H1 (cell line): ENCODE data around the gene CELF2. TPM values are rescaled to one million over a fixed set of nuclear protein-coding genes. Genes with fewer than 3 reads are reported as not detected.

Experiments
- CTCF ChIA-PET: fragments of 300-600 bp; sonication (Branson Sonifier 250); formaldehyde crosslinking; loops from one replicate; lab custom pipeline; 2021; ENCODE audit not compliant: partially characterized antibody; lab: Charles Lee
- POLR2A ChIA-PET: fragments of 300-600 bp; sonication (Branson Sonifier 250); formaldehyde crosslinking; loops from one replicate; lab custom pipeline; 2021; ENCODE audit warnings: inconsistent platforms; ENCODE audit not compliant: partially characterized antibody; lab: Charles Lee
- DNase-seq, 2 experiments: peaks; one replicate each; pipeline versions ENCODE4 v3.0.0 to v3.0.0-alpha.2; 2010 to 2022; ENCODE audit warnings: low spot score in 2 of 2, low read depth in 1 of 2, mixed read lengths in 1 of 2
- FAIRE-seq: peaks from 2 replicates; lab custom pipeline; 2011; peaks lifted over from hg19 to GRCh38; lab: Jason Lieb, UNC
- H2AFZ ChIP-seq: 2 replicates; pipeline ENCODE4 v1.8.1; 2012; ENCODE audit warnings: low read length, inconsistent platforms
- H2AK5ac ChIP-seq: 2 replicates; pipeline ENCODE4 v1.6.1; 2013; ENCODE audit warnings: low read depth, low read length
- H2BK120ac ChIP-seq: replicated peaks from 2 replicates; pipeline ENCODE3; 2013; ENCODE audit warnings: low read depth, low read length, inconsistent platforms
- H2BK12ac ChIP-seq: 2 replicates; pipeline ENCODE4 v1.6.1; 2013; ENCODE audit warnings: low read depth, low read length
- H2BK15ac ChIP-seq: 2 replicates; pipeline ENCODE4 v1.6.1; 2013; ENCODE audit warnings: low read length
- H2BK20ac ChIP-seq: 2 replicates; pipeline ENCODE4 v1.6.1; 2013; ENCODE audit warnings: low read length
- H2BK5ac ChIP-seq: 2 replicates; pipeline ENCODE4 v1.6.1; 2013; ENCODE audit warnings: low read depth, low read length
- H3K14ac ChIP-seq: 2 replicates; pipeline ENCODE4 v1.6.1; 2013; ENCODE audit warnings: inconsistent platforms; ENCODE audit not compliant: insufficient read length
- H3K18ac ChIP-seq: 2 replicates; pipeline ENCODE4 v1.6.1; 2013; ENCODE audit warnings: low read length; ENCODE audit errors: extremely low read depth
- H3K23ac ChIP-seq: 2 replicates; pipeline ENCODE4 v1.6.1; 2013; ENCODE audit warnings: inconsistent platforms; ENCODE audit not compliant: insufficient read length
- H3K23me2 ChIP-seq: 2 replicates; pipeline ENCODE4 v1.6.1; 2013; ENCODE audit warnings: low read depth, low read length
- H3K27ac ChIP-seq: 2 replicates; pipeline ENCODE4 v1.6.1; 2011; ENCODE audit warnings: low read depth, low read length, inconsistent platforms
- H3K27me3 ChIP-seq, 4 experiments: replicated peaks in 1 of 4; 1 replicate in 1 of 4; 2 replicates in 3 of 4; pipeline versions ENCODE4 v1.6.1 to v1.8.1; 2011 to 2013; ENCODE audit warnings: low read length in 3 of 4, mild to moderate bottlenecking in 3 of 4, inconsistent platforms in 2 of 4, mixed read lengths in 2 of 4, moderate library complexity in 1 of 4; ENCODE audit not compliant: control insufficient read depth in 3 of 4, insufficient read depth in 3 of 4; ENCODE audit errors: extremely low read depth in 1 of 4
- H3K36me3 ChIP-seq, 4 experiments: 2 replicates each; pipeline versions ENCODE4 v1.6.1 to v1.8.1; 2011 to 2013; ENCODE audit warnings: mild to moderate bottlenecking in 4 of 4, low read length in 3 of 4, moderate library complexity in 2 of 4, control low read depth in 1 of 4, inconsistent platforms in 1 of 4; ENCODE audit not compliant: insufficient read depth in 4 of 4, control insufficient read depth in 2 of 4
- H3K4ac ChIP-seq: replicated peaks from 2 replicates; pipeline ENCODE3; 2013; ENCODE audit warnings: low read length, low read depth, mixed read lengths, inconsistent platforms; ENCODE audit not compliant: insufficient read length
- H3K4me1 ChIP-seq, 4 experiments: replicated peaks in 1 of 4; 1 replicate in 1 of 4; 2 replicates in 3 of 4; pipeline versions ENCODE4 v1.6.1 to v1.8.1; 2011 to 2013; ENCODE audit warnings: low read length in 3 of 4, inconsistent platforms in 2 of 4, mixed read lengths in 1 of 4; ENCODE audit not compliant: insufficient read depth in 4 of 4, control insufficient read depth in 3 of 4
- H3K4me2 ChIP-seq, 2 experiments: 2 replicates each; pipeline versions ENCODE4 v1.6.1 to v1.8.1; 2011 to 2013; ENCODE audit warnings: low read depth in 2 of 2, low read length in 2 of 2, control low read depth in 1 of 2, inconsistent platforms in 1 of 2, mild to moderate bottlenecking in 1 of 2; ENCODE audit not compliant: insufficient read depth in 1 of 2
- H3K4me3 ChIP-seq, 4 experiments: fragments of 200-600, 300-600 bp in 1 of 4; sonication (generic), shearing (Covaris generic), sonication (Bioruptor Twin) in 1 of 4; 2 replicates each; pipeline versions ENCODE4 v1.5.1 to v1.8.1; 2011 to 2016; ENCODE audit warnings: low read length in 4 of 4, low read depth in 3 of 4, control low read depth in 2 of 4, inconsistent platforms in 2 of 4, mild to moderate bottlenecking in 2 of 4, mixed read lengths in 1 of 4, moderate library complexity in 1 of 4; ENCODE audit not compliant: insufficient read depth in 2 of 4; ENCODE audit errors: extremely low read depth in 1 of 4
- H3K56ac ChIP-seq: replicated peaks from 2 replicates; pipeline ENCODE3; 2013; ENCODE audit warnings: low read depth, mild to moderate bottlenecking, mixed read lengths, low read length, inconsistent platforms; ENCODE audit not compliant: insufficient read length
- H3K79me1 ChIP-seq: 2 replicates; pipeline ENCODE4 v1.6.1; 2013; ENCODE audit warnings: low read depth, low read length, control low read depth
- H3K79me2 ChIP-seq, 2 experiments: 2 replicates each; pipeline versions ENCODE4 v1.6.1 to v1.8.1; 2012 to 2013; ENCODE audit warnings: low read length in 2 of 2, mild to moderate bottlenecking in 2 of 2, inconsistent platforms in 1 of 2; ENCODE audit not compliant: insufficient read depth in 2 of 2, control insufficient read depth in 1 of 2
- H3K9ac ChIP-seq, 4 experiments: replicated peaks in 1 of 4; 1 replicate in 1 of 4; 2 replicates in 3 of 4; pipeline versions ENCODE4 v1.6.1 to v1.8.1; 2011 to 2013; ENCODE audit warnings: low read depth in 3 of 4, low read length in 3 of 4, control low read depth in 2 of 4, mild to moderate bottlenecking in 2 of 4, moderate library complexity in 2 of 4, inconsistent platforms in 1 of 4; ENCODE audit errors: extremely low read depth in 1 of 4
- H3K9me3 ChIP-seq, 2 experiments: 2 replicates each; pipeline versions ENCODE4 v1.6.1 to v1.8.1; 2012 to 2013; ENCODE audit warnings: mild to moderate bottlenecking in 2 of 2, moderate library complexity in 2 of 2, control low read depth in 1 of 2, inconsistent platforms in 1 of 2, low read depth in 1 of 2, low read length in 1 of 2, mixed read lengths in 1 of 2; ENCODE audit not compliant: insufficient read depth in 2 of 2
- H4K20me1 ChIP-seq, 2 experiments: replicated peaks in 1 of 2; 2 replicates each; pipeline versions ENCODE3 to v1.8.1; 2011 to 2013; ENCODE audit warnings: inconsistent platforms in 2 of 2, low read length in 2 of 2, mild to moderate bottlenecking in 1 of 2; ENCODE audit not compliant: insufficient read depth in 2 of 2, control insufficient read depth in 1 of 2
- H4K5ac ChIP-seq: 2 replicates; pipeline ENCODE4 v1.6.1; 2013; ENCODE audit warnings: low read length, low read depth, mixed read lengths, inconsistent platforms; ENCODE audit not compliant: insufficient read length
- H4K8ac ChIP-seq: 2 replicates; pipeline ENCODE4 v1.8.0; 2013; ENCODE audit warnings: mild to moderate bottlenecking, moderate library complexity, low read length, inconsistent platforms; ENCODE audit not compliant: insufficient read depth; ENCODE audit errors: extremely low read depth
- H4K91ac ChIP-seq: replicated peaks from 2 replicates; pipeline ENCODE3; 2013; ENCODE audit warnings: low read length, mixed read lengths, inconsistent platforms; ENCODE audit not compliant: insufficient read length
- CBX8 ChIP-seq: fragments of 300-800, 300-1000 bp; sonication (generic); IDR thresholded peaks from 2 replicates; pipeline ENCODE4 v1.7.1; 2016; ENCODE audit warnings: low read depth, low read length, borderline replicate concordance
- CTBP2 ChIP-seq: IDR thresholded peaks from 2 replicates; pipeline ENCODE4 v1.7.0; 2011; ENCODE audit warnings: borderline replicate concordance, mild to moderate bottlenecking, moderate library complexity, mixed read lengths, low read length; ENCODE audit not compliant: insufficient read depth, insufficient read length
- EGR1 ChIP-seq: IDR thresholded peaks from 2 replicates; pipeline ENCODE4 v1.6.1; 2011; ENCODE audit warnings: low read depth, low read length, borderline replicate concordance
- HDAC6 ChIP-seq: IDR thresholded peaks from one replicate; pipeline ENCODE4 v1.7.1; 2012; ENCODE audit warnings: low read depth, mild to moderate bottlenecking, inconsistent platforms, low read length, moderate library complexity
- JUND ChIP-seq: IDR thresholded peaks from 2 replicates; pipeline ENCODE4 v1.6.1; 2011; ENCODE audit warnings: mild to moderate bottlenecking, improper control_type of control experiment, low read length
- NANOG ChIP-seq: IDR thresholded peaks from 2 replicates; pipeline ENCODE4 v1.6.1; 2011; ENCODE audit warnings: low read length, low read depth, mild to moderate bottlenecking, inconsistent platforms; ENCODE audit not compliant: insufficient read depth, poor library complexity, severe bottlenecking
- TBP ChIP-seq: IDR thresholded peaks from 2 replicates; pipeline ENCODE4 v1.6.1; 2011; ENCODE audit warnings: low read depth, low read length, improper control_type of control experiment
- TCF12 ChIP-seq: IDR thresholded peaks from 2 replicates; pipeline ENCODE4 v1.6.1; 2011; ENCODE audit warnings: low read depth, mild to moderate bottlenecking, low read length
- WGBS, 2 experiments: shearing (Covaris generic) in 1 of 2; methylation state at CpG; one replicate each; pipeline versions ENCODE4 v1.1.6 to v1.1.7; 2013 to 2015; ENCODE audit warnings: low lambda C conversion rate in 2 of 2, mixed read lengths in 2 of 2, inconsistent platforms in 1 of 2, low coverage in 1 of 2, missing lambda C conversion rate in 1 of 2; ENCODE audit not compliant: insufficient replicate concordance in 2 of 2, insufficient coverage in 1 of 2, insufficient read length in 1 of 2; ENCODE audit errors: extremely low coverage in 1 of 2, missing lambda C conversion rate in 1 of 2; 5-methylcytosine and 5-hydroxymethylcytosine counted together
- polyA plus RNA-seq, 7 experiments: library from polyadenylated mRNA; depleted of rRNA in 3 of 7; stranded (reverse) in 5 of 7; unstranded in 2 of 7; fragments of >200 nt in 5 of 7; fragments of 200-250 nt in 2 of 7; gene quantifications; 1 replicate in 5 of 7; 2 replicates in 1 of 7; 4 replicates in 1 of 7; pipeline versions ENCODE4 v1.2.1 to v1.2.3, GENCODE V29; 2011 to 2013; ENCODE audit warnings: missing spikeins in 2 of 7, mixed read lengths in 2 of 7
- total RNA-seq: library from RNA; stranded (reverse); fragmentation: NEBNext Ultra II Directional; extraction: Animal tissue kit (Norgen Biotek cat#: 25700); gene quantifications from 2 replicates; pipeline ENCODE4 v1.2.1, GENCODE V29; 2021
- TF ChIP-seq, protein P1 (sequence below): IDR thresholded peaks from 2 replicates; pipeline ENCODE4 v1.6.1; 2011; ENCODE audit warnings: low read depth, mild to moderate bottlenecking, low read length; ENCODE audit not compliant: insufficient read depth

Gene CELF2
- total and polyA plus RNA-seq, 2 of the 8 experiments (the other 6 are each of a cell fraction or from before 2014, with no cell fraction given): 18.3 to 22.7 TPM

DNA sequence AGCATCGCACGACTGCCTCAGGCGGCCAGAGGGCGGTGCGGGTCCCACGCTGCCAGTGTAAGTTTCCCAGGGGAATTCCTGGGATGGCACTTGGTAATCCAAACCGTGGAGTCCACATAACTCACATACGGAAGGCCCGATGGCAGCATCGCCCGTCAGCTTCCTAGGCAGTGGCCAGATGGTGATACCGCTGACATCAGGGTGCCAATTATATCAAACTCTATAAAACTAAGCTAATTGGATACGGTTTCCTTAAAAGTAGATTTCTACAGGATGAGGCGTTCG lies 189.8 kb downstream of the CELF2 start:
- no peak overlapping the region for H2BK20ac ChIP-seq
- FAIRE-seq: no peak
- H3K9ac ChIP-seq: no peak overlapping the region
- CTCF ChIA-PET: interaction anchor here (0.6 to 1.1 kb wide), 3 partner anchors 9 to 37 kb away, joined by 3 read pairs; no protein-coding TSS in a partner anchor
- no peak overlapping the region for H3K27ac ChIP-seq
- no peak overlapping the region for H3K4ac ChIP-seq
- no peaks in the 10 kb centered on the region for H3K9me3 ChIP-seq
- H3K23me2 ChIP-seq: no peaks in the 10 kb centered on the region; the same call in 1 of the 2 replicates
- no peak overlapping the region; the same call in 1 of the 2 replicates for H2BK12ac ChIP-seq
- H3K56ac ChIP-seq: no peak overlapping the region
- DNase-seq: no peak
- no peak overlapping the region for H3K23ac ChIP-seq
- 90% methylated on average over 15 of the region's 15 CpGs; no CpG with 5 or more reads in 1 of the 2 experiments for WGBS, 2 experiments
- no peak overlapping the region for H4K8ac ChIP-seq
- H3K4me1 ChIP-seq: peaks cover 9 to 20% (median 16%) of the 10 kb centered on the region in 4 experiments
- no peak overlapping the region for H2BK15ac ChIP-seq
- H3K14ac ChIP-seq: no peak overlapping the region
- H3K27me3 ChIP-seq: no peaks in the 10 kb centered on the region
- H3K18ac ChIP-seq: no peak overlapping the region
- no peak overlapping the region for H2AFZ ChIP-seq
- H3K36me3 ChIP-seq: no peaks in the 10 kb centered on the region; a peak in 2 of 8 replicates
- H3K4me3 ChIP-seq: no peak overlapping the region
- H4K91ac ChIP-seq: no peak overlapping the region
- H2BK120ac ChIP-seq: no peak overlapping the region
- no peak overlapping the region for H4K5ac ChIP-seq
- H2BK5ac ChIP-seq: no peak overlapping the region
- POLR2A ChIA-PET: interaction anchor here (0.6 kb wide), 1 partner anchor 175 kb away, joined by 3 read pairs; no protein-coding TSS in a partner anchor
- H3K4me2 ChIP-seq: no peak overlapping the region
- TF ChIP-seq CBX8 (no peak), TCF12 (no peak), TBP (no peak), NANOG (no peak), EGR1 (no peak), HDAC6 (no peak), CTBP2 (no peak), JUND (no peak)
- TF ChIP-seq, protein P1, sequence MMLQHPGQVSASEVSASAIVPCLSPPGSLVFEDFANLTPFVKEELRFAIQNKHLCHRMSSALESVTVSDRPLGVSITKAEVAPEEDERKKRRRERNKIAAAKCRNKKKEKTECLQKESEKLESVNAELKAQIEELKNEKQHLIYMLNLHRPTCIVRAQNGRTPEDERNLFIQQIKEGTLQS: no peak
- H3K79me2 ChIP-seq: no peaks in the 10 kb centered on the region
- H4K20me1 ChIP-seq: no peaks in the 10 kb centered on the region
- H3K79me1 ChIP-seq: no peaks in the 10 kb centered on the region
- no peak overlapping the region for H2AK5ac ChIP-seq
